Heart right ventricle (tissue), 16 donors: ENCODE measurements around the gene TM6SF1. TPM values are rescaled to one million over a fixed set of nuclear protein-coding genes. Genes with fewer than 3 reads are reported as not detected.

Experiments used
- ATAC-seq, 8 donors: fragments of 200-7000 bp; cut with Tn5 transposase; one replicate each; pipeline ENCODE4 v1.9.1; 2020; ENCODE audit warnings: mild to moderate bottlenecking in 8 of 8, moderate library complexity in 8 of 8, moderate number of reproducible peaks in 1 of 8
- DNase-seq, 2 donors: peaks; one replicate each; pipeline ENCODE4 v3.0.0-alpha.2; 2020
- H3K27ac ChIP-seq, 10 donors: fragments of 200-600 bp; sonication (generic) in 2 of 10; one replicate each; pipeline versions ENCODE4 v1.5.0 to v1.8.0; 2020 to 2022; ENCODE audit warnings: mild to moderate bottlenecking in 3 of 10
- H3K27me3 ChIP-seq, 7 donors: fragments of 200-600 bp; one replicate each; pipeline ENCODE4 v1.8.0; 2021 to 2022; ENCODE audit warnings: mild to moderate bottlenecking in 2 of 7
- H3K36me3 ChIP-seq, 9 donors: fragments of 200-600 bp; sonication (generic) in 1 of 9; one replicate each; pipeline versions ENCODE4 v1.5.0 to v1.8.0; 2020 to 2022; ENCODE audit warnings: mild to moderate bottlenecking in 2 of 9
- H3K4me1 ChIP-seq, 9 donors: fragments of 200-600 bp; sonication (generic) in 1 of 9; one replicate each; pipeline versions ENCODE4 v1.5.0 to v1.8.0; 2020 to 2022; ENCODE audit warnings: mild to moderate bottlenecking in 4 of 9
- H3K4me3 ChIP-seq, 10 donors: fragments of 200-600 bp; sonication (generic) in 2 of 10; one replicate each; pipeline versions ENCODE4 v1.5.0 to v1.8.0; 2020 to 2022; ENCODE audit warnings: mild to moderate bottlenecking in 7 of 10, moderate library complexity in 2 of 10
- H3K9me3 ChIP-seq, 11 donors: fragments of 200-600 bp in 10 of 11; sonication (generic) in 2 of 11; one replicate each; pipeline versions ENCODE4 v1.5.0 to v1.8.0; 2013 to 2022; ENCODE audit warnings: mild to moderate bottlenecking in 2 of 11, control low read depth in 1 of 11, moderate library complexity in 1 of 11
- WGBS, 2 donors: extraction: QIAGEN DNeasy Blood & Tissue Kit; methylation state at CpG; one replicate each; pipeline ENCODE4 v1.1.7; 2013; ENCODE audit warnings: inconsistent platforms in 1 of 2; 5-methylcytosine and 5-hydroxymethylcytosine counted together
- intact Hi-C, 10 donors: fragments of 100-400 bp; cut with DNase I; formaldehyde crosslinking; loops; one replicate each; pipeline versions ENCODE4 v1.11.1 to v1.14.2; 2022
- polyA plus RNA-seq, 2 donors: library from polyadenylated mRNA; stranded (reverse); fragments of 200-250 nt; gene quantifications; one replicate each; pipeline ENCODE4 v1.2.3, GENCODE V29; 2013
- total RNA-seq, 10 donors: library from RNA; stranded (reverse); fragmentation: NEBNext Ultra II Directional in 3 of 10; extraction: Animal tissue kit (Norgen Biotek cat#: 25700) in 3 of 10; gene quantifications; one replicate each; pipeline versions ENCODE4 v1.2.1 to v1.2.4, GENCODE V29; 2021 to 2023
- TF ChIP-seq, protein P1 (sequence below), 9 donors: fragments of 200-600 bp; sonication (generic) in 2 of 9; IDR thresholded peaks; one replicate each; pipeline versions ENCODE4 v1.5.0 to v1.8.0; 2021 to 2022; ENCODE audit warnings: antibody characterized with exemption in 9 of 9, mild to moderate bottlenecking in 5 of 9, moderate library complexity in 1 of 9
- donor health status: Arrhythmogenic right ventricular cardiomyopathy.
- donor health status: ischemic (EF 13 %, LVEDD 7.1; RV severe dilation, severe dysfunction).
- donor health status: healthy with polysubstance abuse.
- donor health status: DM: no; HTN: yes; CAD: no.
- donor health status: DM: no; HTN: no; CAD: no.
- donor health status: ischemic (EF 25% LVEDD 6.9; RV normal size, moderate dysfunction).
- donor health status: ischemic (EF 25% LVEDD 5.7; RV mildly dilated, moderate dysfunction).
- donor health status: healthy.
- donor health status: DM: yes; HTN: yes; CAD: no.
- donor health status: Ischemic cardiomyopathy.
- donor health status: ischemic (EF 35%, LVEDD 5.7; RV mildly dilated, moderate dysfunction).
- donor health status: nonischemic (EF 11% LVEDD 7.7; RV severe dilation, severe dysfunction).
- donor health status: DM: yes; HTN: yes; CAD: no.
- donor health status: PGD.
- donor health status: ischemic (EF 29% LVEDD 5.4; RV normal size, mild dysfunction).
- donor health status: nonischemic (EF 23%, LVEDD 6.1; RV moderate dilation, normal function).

TM6SF1 gene
- total and polyA plus RNA-seq, 12 donors, result 2.6 to 8.8 (median 4.7) TPM

DNA sequence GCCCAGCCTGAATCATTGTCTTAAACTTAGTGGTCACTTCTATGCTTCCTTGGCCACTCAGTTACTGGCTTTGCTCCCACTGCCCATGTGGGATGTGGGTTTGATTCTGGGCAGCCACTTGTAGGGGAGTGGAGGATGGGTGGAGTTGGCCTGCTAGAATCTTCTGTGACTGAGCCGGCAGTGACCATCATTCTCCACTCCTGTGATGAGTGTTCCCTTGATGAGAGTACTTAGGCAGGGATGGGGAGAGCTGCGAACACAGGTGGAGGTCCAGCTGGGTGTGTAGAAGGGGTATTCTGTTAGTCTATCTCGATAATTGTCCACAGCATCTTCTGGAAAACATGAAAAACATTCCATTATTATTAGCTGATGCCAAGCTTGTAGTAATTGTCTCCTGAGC lies 8.0 kb downstream of the TM6SF1 start:
- DNase-seq, result no peak
- Histone ChIP-seq H3K4me3 (no peak overlapping the region), H3K27me3 (peaks cover 0 to 5% (median 0%) of the 10 kb centered on the region in 7 donors), H3K27ac (no peak overlapping the region), H3K4me1 (peaks cover 0 to 32% (median 18%) of the 10 kb centered on the region in 9 donors), H3K36me3 (peaks cover 0 to 65% (median 0%) of the 10 kb centered on the region in 9 donors), H3K9me3 (no peaks in the 10 kb centered on the region)
- TF ChIP-seq, protein P1, sequence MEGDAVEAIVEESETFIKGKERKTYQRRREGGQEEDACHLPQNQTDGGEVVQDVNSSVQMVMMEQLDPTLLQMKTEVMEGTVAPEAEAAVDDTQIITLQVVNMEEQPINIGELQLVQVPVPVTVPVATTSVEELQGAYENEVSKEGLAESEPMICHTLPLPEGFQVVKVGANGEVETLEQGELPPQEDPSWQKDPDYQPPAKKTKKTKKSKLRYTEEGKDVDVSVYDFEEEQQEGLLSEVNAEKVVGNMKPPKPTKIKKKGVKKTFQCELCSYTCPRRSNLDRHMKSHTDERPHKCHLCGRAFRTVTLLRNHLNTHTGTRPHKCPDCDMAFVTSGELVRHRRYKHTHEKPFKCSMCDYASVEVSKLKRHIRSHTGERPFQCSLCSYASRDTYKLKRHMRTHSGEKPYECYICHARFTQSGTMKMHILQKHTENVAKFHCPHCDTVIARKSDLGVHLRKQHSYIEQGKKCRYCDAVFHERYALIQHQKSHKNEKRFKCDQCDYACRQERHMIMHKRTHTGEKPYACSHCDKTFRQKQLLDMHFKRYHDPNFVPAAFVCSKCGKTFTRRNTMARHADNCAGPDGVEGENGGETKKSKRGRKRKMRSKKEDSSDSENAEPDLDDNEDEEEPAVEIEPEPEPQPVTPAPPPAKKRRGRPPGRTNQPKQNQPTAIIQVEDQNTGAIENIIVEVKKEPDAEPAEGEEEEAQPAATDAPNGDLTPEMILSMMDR (IDR thresholded peaks at IDR 0.05), result no peak
- intact Hi-C loops, result no loop called here
- 88 to 92% methylated on average over 3 of the region's 3 CpGs for WGBS, 2 donors
- ATAC-seq, result no peak

DNA sequence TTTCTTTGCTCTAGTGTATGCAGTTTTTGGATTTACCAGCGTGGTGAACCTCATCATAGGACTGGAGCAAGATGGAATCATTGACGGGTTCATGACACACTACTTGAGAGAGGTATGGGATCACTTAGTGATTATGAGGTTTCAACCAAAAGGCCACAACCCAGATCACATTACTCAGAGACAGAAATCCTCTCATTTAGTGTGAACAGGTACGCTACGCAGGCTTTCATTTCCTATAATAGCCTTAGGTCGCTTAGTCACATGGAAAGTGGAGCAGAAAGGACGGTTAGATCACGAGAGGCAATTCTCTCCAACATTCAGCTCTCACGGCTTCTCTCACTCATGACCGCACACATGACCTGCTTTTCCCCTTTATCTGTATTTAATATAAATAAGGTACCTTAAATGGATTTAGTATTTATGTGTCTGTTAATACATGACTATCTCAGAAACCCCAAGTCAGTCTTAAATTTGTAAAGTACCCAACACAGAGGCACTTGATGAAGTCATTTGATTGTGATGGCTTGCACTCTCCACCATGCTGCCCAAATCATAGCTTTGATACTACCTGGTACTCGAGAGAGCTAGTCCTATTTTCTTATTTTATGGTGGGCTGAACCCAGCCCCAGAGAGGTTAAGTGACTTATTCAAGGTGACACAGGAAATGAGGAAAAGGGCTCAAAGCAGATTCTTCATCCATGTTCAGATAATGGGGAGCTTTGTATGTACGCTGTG lies 8.6 kb downstream of the TM6SF1 start:
- Histone ChIP-seq H3K4me3 (no peak overlapping the region), H3K4me1 (peaks cover 0 to 32% (median 18%) of the 10 kb centered on the region in 9 donors), H3K36me3 (peaks cover 0 to 71% (median 0%) of the 10 kb centered on the region in 9 donors), H3K9me3 (no peaks in the 10 kb centered on the region), H3K27ac (no peak overlapping the region), H3K27me3 (no peaks in the 10 kb centered on the region)
- intact Hi-C loops, result no loop called here
- ATAC-seq (no peak), DNase-seq (no peak)
- 94 to 96% methylated on average over 11 of the region's 11 CpGs for WGBS, 2 donors
- TF ChIP-seq, protein P1 (IDR thresholded peaks at IDR 0.05), result no peak

DNA sequence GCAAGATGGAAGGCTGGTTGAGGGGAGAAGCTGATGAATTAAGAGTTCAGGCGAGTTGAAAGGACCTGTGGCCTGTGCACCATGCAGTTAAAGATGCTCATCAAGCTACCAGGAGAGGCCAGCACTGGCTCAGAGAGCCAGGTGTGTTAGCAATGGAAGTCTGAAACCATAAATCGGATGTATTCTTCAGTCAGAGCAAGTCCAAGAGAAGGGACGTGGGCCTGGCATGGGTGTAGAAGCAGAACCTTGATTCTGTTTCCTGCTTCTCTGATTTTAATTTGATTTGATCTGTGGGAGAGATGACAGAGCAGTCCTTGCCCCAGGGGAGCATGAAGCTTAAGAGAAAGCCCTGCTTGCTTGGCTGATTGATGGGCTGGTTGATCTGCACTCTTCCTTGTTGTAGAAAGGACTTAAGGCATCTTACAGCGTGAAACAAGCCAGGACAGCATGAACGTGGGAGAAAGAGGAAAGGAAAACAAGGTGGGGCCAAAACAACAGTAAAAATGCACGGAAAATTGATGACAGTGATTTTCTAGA lies 10.9 kb downstream of the TM6SF1 start:
- TF ChIP-seq, protein P1 (IDR thresholded peaks at IDR 0.05), result no peak
- no peak overlapping the region for H3K4me3 ChIP-seq
- ATAC-seq (no peak), DNase-seq (no peak)
- H3K27me3 ChIP-seq, result no peaks in the 10 kb centered on the region
- H3K36me3 ChIP-seq, result peaks cover 0 to 81% (median 0%) of the 10 kb centered on the region in 9 donors
- no peaks in the 10 kb centered on the region for H3K9me3 ChIP-seq
- no peak overlapping the region for H3K27ac ChIP-seq
- peaks cover 0 to 22% (median 6%) of the 10 kb centered on the region in 9 donors for H3K4me1 ChIP-seq
- 78 to 81% methylated on average over 6 of the region's 6 CpGs for WGBS, 2 donors
- intact Hi-C loops, result no loop called here

DNA sequence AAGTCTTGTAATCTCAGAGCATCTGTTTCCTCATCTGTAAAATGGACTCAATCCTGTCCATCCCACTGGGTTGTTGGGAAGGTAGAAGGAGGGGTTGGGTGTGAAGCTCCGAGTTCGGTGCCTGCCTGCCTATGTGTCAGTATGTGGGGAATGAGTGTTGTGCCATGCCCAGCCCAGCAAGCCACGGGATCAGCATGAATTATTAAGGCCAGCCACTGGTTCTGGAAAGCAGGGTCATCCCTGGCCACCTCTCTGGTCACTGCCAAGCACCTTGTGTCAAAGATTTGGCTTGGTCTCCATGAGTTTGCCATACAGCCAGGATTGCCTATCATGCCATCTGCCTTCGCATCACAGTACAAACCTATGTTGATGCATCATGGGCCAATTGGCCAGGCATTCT lies 11.5 kb downstream of the TM6SF1 start:
- H3K27me3 ChIP-seq, result no peaks in the 10 kb centered on the region
- peaks cover 0 to 16% (median under 1%) of the 10 kb centered on the region in 9 donors for H3K4me1 ChIP-seq
- TF ChIP-seq, protein P1 (IDR thresholded peaks at IDR 0.05), result no peak
- DNase-seq (no peak), ATAC-seq (no peak)
- H3K27ac ChIP-seq, result no peak overlapping the region
- peaks cover 0 to 81% (median 0%) of the 10 kb centered on the region in 9 donors for H3K36me3 ChIP-seq
- intact Hi-C loops, result no loop called here
- no peaks in the 10 kb centered on the region for H3K9me3 ChIP-seq
- no peak overlapping the region for H3K4me3 ChIP-seq
- WGBS, 2 donors, result 95 to 96% methylated on average over 4 of the region's 4 CpGs
